Activated CD4-positive, alpha-beta T cell treated with anti-CD3 and anti-CD28 coated beads for 24 hours (primary cell): ENCODE data around the gene NAPSA.
"Not testable (repeated sequence)": the region's sequence is repeated elsewhere in the genome, so short reads cannot be mapped to it uniquely, and the experiment has no call there.

Source experiments
- DNase-seq, 2 donors: peaks; one replicate each; pipeline ENCODE4 v3.0.0-alpha.2; 2020; ENCODE audit warnings: low read depth in 2 of 2

The NAPSA gene

GRCh38 chr19:50331221-50331993, 34.0 kb downstream of the NAPSA start:
- DNase-seq = no peak

DNA sequence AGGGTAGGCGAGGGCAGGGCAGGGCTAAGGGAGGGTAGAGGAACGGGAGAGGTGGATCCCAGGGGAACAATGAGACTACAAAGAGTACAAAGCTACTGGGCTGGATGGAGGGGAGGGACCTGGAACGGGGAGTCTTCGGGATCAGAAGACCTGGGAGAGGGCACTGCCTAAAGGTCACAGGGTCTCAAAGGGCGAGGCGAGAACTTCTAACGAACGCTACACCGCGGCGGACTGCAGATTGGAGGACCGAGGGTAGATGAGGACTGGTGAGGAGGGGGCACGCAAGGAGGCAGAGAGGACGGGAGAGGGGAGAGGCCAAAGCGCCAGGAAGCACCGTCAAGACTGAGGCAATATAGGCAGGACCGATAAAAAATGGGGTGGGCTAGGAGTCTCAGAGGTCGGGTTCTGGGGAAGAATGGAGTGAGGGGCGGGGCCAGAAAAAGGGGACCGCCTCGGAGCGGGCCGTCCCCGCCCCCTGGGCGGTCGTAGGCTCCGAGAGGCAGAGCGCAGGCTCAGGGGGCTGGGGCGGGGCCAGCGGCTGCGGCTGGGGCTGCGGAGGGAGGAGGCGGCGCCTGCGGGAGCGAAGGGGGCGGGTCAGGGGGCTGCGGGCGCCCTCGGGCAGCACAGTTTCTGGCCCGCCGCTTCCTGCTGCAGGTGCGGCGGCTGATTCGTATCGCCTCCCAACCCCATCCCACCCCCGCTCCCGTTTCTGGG, 34.9 kb downstream of the NAPSA start:
- peak; percentile 57 to 79 for DNase-seq

DNA sequence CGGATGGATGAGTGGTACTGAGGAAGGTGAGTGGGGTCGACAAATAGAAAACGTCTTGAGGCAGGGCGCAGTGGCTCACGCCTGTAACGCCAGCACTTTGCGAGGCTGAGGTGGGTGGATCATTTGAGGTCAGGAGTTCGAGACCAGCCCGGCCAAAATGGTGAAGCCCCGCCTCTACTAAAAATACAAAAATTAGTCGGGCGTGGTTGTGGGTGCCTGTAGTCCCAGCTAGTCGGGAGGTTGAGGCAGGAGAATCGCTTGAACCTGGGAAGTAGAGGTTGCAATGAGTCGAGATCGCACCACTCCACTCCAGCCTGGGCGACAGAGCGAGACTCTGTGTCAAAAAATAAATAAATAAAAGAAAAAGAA, 35.5 kb downstream of the NAPSA start:
- DNase-seq = not testable (repeated sequence)

DNA sequence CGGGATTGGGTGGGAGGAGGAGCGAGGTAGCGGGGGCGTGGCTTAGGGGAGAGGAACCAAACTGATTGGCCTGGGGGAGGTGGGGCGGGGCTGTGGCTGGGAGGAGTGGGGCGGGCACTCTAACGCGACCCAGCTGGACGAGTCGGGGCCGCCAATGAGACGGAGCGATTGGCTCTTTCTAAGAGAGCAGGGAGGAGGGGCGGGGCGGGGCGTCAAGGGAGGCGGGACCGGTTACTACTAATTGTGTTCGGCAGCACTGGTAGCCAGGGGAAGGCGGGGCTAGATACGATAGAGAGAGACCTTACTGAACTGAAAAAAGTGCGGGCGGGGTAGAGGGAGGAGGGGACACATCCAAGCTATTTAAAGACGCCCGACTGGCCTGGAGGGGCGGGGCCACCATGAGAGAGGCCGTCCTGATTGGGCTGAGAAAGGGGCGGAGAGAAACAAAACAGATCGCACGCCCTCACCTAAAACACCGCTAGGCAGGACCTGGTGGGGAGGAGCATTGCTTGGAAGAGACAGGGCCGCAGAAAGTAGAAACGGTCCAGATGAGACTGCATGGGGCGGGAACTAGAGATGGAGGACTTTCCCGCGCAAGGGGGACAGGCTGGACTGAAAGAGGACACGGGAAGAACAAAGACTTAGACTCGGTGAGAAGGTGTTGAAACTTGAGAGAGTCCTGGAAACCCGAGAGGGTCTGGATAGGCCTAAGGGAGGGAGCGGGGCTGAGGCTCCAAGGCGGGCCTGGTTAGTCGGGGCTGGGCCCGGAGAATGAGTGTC, 36.1 kb downstream of the NAPSA start, which contains the start of gene KCNC3:
Gene KCNC3 (minus strand): TSS at position 232 of the 780 bp plus-strand sequence. CDS start 295 bp downstream, outside the sequence.
- peak; percentile 87 to 98 for DNase-seq

DNA sequence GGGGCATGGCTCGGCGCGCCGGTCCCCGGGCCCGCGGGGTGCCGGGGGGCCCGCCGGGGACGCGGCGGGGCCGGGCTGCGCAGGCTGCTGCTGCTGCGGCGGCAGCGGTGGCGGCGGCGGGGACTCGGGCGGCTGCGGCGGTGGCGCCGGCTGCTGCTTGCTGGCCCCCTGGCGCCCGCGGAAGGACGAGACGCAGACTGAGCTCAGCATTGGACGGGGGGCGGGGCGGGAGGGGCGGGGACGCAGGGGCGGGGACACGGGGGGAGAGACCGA, 36.6 kb downstream of the NAPSA start:
- no peak for DNase-seq

- peak in 1 of 2 donors; percentile 40 for DNase-seq
Observed at GRCh38 chr19:50328224-50328872, 37.1 kb downstream of the NAPSA start.

GRCh38 chr19:50327461-50328223, 37.8 kb downstream of the NAPSA start:
- no peak for DNase-seq

DNA sequence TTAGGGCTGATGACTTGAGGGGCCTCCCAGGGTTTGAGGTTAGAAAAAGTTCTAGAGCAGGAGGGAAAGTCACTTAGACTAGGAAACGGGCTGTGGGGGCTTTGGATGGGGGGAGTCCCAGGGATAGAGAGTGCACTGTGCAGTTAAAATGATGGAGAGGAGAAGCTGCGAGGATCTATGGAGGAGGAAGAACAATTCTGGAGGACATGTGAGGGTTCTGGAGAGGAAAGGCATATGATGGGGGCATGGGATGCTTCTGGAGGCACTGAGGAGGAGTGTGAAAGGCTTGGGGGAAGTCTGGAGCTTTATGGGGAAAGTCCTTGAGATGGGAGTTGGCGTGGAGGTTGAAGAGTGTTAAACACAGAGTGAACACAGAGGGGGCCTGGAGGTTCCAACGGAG, 38.4 kb downstream of the NAPSA start:
- DNase-seq = no peak

- no peak for DNase-seq
Observed at GRCh38 chr19:50326101-50326664, 39.3 kb downstream of the NAPSA start.

- peak; percentile 61 to 62 for DNase-seq
Observed at GRCh38 chr19:50325310-50326100, 39.9 kb downstream of the NAPSA start.

DNA sequence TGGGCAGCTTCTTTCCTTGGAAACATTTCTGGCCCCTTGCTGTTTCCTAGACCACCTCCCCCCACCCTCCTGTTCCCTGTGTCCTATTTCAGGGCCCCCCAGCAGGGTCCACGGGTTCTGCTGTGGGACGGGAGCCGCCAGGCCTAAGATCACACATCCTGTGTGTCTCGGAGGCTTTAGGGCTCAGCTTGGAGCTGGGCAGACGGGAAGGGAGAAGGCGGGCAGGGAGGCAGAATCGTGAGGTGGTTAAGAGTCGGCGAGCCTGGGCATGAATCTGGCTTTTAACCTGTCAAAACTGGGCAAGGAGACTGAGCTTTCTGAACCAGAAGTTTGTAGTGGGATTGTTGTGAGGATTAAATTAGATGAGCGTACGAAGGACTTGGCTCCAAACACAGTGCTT, 41.1 kb downstream of the NAPSA start:
- DNase-seq = no peak

GRCh38 chr19:50323782-50324133, 41.7 kb downstream of the NAPSA start:
- no peak for DNase-seq

- no peak for DNase-seq
Observed at GRCh38 chr19:50322931-50323781, 42.3 kb downstream of the NAPSA start.

- no peak for DNase-seq
Observed at GRCh38 chr19:50322234-50322633, 43.2 kb downstream of the NAPSA start.

GRCh38 chr19:50321831-50322230, 43.6 kb downstream of the NAPSA start:
- DNase-seq = no peak

DNA sequence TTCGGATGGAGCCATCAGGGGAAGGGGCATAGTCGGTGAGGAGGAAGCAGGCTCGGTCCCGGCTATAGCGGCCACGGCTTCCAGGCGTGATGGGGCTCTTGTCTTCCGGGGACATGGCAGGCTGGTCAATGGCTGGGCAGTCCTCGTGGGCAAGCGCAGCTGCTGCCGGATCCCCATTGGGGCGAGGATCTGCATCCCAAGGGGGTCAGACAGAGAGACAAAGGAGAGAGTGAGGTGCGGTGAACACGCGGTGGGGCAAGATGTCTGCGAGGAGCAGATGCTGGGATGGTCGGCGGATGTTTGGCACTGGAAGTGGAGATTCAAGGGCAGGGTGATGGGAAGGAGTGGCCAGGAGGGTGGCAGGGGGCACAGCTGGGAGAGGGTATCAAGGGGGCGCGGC, 44.8 kb downstream of the NAPSA start:
- no peak for DNase-seq

DNA sequence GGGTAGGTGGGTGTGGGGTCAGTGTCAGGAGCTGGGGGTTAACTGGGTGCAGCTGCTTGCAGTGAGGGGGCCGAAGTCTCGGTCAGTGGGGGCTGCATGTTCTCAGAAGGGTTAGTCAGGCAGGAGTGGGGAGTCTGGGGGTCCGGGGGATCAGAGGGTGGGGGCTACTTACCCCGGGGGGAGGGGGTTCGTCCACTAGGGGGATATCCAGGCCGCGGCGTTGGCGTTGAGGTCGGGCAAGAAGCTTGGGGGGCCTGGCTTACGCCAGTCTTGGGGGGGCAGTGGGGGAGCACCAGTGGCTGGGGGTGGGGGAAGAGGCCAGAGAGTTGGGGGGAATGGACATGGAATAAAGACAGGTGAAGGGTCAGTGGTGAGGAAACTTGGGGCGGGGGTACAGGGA, 45.4 kb downstream of the NAPSA start:
- no peak for DNase-seq

DNA sequence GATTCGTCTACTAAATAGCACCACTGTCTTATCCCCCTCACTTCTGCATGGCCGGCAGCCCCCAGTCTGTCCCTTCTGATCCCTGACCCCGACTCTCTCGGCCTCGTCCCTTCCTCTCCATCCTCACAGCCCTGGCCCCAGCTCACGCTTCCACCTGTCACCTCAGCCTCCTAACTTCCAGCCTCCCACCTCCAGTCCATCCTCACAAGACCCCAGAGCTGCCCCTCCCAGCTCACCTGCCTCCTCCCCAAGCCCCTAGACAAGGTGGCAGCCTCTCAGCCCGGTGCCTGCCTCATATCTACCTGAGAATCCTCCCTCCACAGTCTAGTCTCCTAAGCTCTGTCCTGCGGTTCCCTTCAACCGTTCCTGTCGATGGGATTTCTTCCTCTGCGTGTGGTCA, 46.3 kb downstream of the NAPSA start:
- DNase-seq = no peak

GRCh38 chr19:50318438-50318837, 47.0 kb downstream of the NAPSA start:
- no peak for DNase-seq
